BLaER1 treated with 17β-estradiol and CSF1 and Interleukin-3, amounts not matched to agents 10 nM and 100 nM (cell line): Measurements from ENCODE around the gene PTPRCAP.
A peak's percentile ranks its signal among the peaks of the same experiment; 100 is the strongest.
"Not testable (repeated sequence)": the region's sequence is repeated elsewhere in the genome, so short reads cannot be mapped to it uniquely, and the experiment has no call there.

ENCODE experiments used
- H3K27ac ChIP-seq, 11 experiments: shearing (Covaris generic); formaldehyde crosslinking; 2 replicates each; pipeline ENCODE4 v1.8.1; 2022
- H3K27me3 ChIP-seq, 11 experiments: shearing (Covaris generic); formaldehyde crosslinking; 2 replicates each; pipeline ENCODE4 v1.8.1; 2022
- H3K36me3 ChIP-seq, 11 experiments: shearing (Covaris generic); formaldehyde crosslinking; 2 replicates each; pipeline ENCODE4 v1.8.1; 2022
- H3K4me1 ChIP-seq, 10 experiments: shearing (Covaris generic); formaldehyde crosslinking; 2 replicates each; pipeline ENCODE4 v1.8.1; 2022
- H3K4me2 ChIP-seq, 11 experiments: shearing (Covaris generic); formaldehyde crosslinking; 2 replicates each; pipeline ENCODE4 v1.8.1; 2022
- H3K4me3 ChIP-seq, 10 experiments: shearing (Covaris generic); formaldehyde crosslinking; 2 replicates each; pipeline ENCODE4 v1.8.1; 2022
- H3K9ac ChIP-seq, 11 experiments: shearing (Covaris generic); formaldehyde crosslinking; 2 replicates each; pipeline ENCODE4 v1.8.1; 2022
- H3K9me3 ChIP-seq, 11 experiments: shearing (Covaris generic); formaldehyde crosslinking; replicated peaks in 1 of 11; 2 replicates each; pipeline ENCODE4 v1.8.1; 2022
- H4K20me1 ChIP-seq, 11 experiments: shearing (Covaris generic); formaldehyde crosslinking; 2 replicates each; pipeline ENCODE4 v1.8.1; 2022
- Cebpa-rat ChIP-seq, 11 experiments: shearing (Covaris generic); IDR thresholded peaks; 2 replicates each; pipeline ENCODE4 v1.8.1; 2022

Gene PTPRCAP

GRCh38 chr11:67429038-67429668 lies 8.3 kb downstream of the PTPRCAP start:
- H3K4me1 ChIP-seq, result peaks cover 28 to 67% (median 55%) of the 10 kb centered on the region in 10 experiments
- TF ChIP-seq Cebpa-rat (IDR thresholded peaks at IDR 0.05), result no peak
- H4K20me1 ChIP-seq, result peaks cover 0 to 51% (median 34%) of the 10 kb centered on the region in 11 experiments; a peak in 18 of 22 replicates
- no peaks in the 10 kb centered on the region for H3K9me3 ChIP-seq
- H3K4me2 ChIP-seq, result peak overlapping the region; percentile 79 to 98 (median 91)
- peaks cover 37 to 49% (median 44%) of the 10 kb centered on the region in 11 experiments for H3K36me3 ChIP-seq
- H3K4me3 ChIP-seq, result peak overlapping the region; percentile 79 to 99 (median 89)
- H3K9ac ChIP-seq, result peak overlapping the region; percentile 86 to 96 (median 90)
- H3K27ac ChIP-seq, result peak overlapping the region; percentile 63 to 88 (median 80); a peak in 19 of 22 replicates
- no peaks in the 10 kb centered on the region for H3K27me3 ChIP-seq

GRCh38 chr11:67428052-67429001 lies 9.2 kb downstream of the PTPRCAP start, which contains the start of gene RPS6KB2:
Gene RPS6KB2, plus strand, starts transcription at chr11:67428494. Its CDS starts 52 bp downstream, at chr11:67428546.
- Histone ChIP-seq H3K27ac (peak within 1 kb of the TSS; percentile 63 to 88 (median 80)), H3K4me2 (peak within 1 kb of the TSS; percentile 79 to 98 (median 91)), H3K4me3 (peak within 1 kb of the TSS; percentile 79 to 99 (median 89)), H3K36me3 (peaks cover 28 to 41% (median 36%) of the 10 kb centered on the region in 11 experiments), H3K9ac (peak within 1 kb of the TSS; percentile 86 to 96 (median 90)), H3K4me1 (peaks cover 28 to 61% (median 47%) of the 10 kb centered on the region in 10 experiments), H3K27me3 (no peaks in the 10 kb centered on the region), H4K20me1 (peaks cover 0 to 43% (median 26%) of the 10 kb centered on the region in 11 experiments; a peak in 17 of 22 replicates), H3K9me3 (no peaks in the 10 kb centered on the region)
- TF ChIP-seq Cebpa-rat (IDR thresholded peaks at IDR 0.05), result peak in 3 of 11 experiments; percentile 27 to 50 (median 34); a peak in 3 of 22 replicates

GRCh38 chr11:67427364-67427859 lies 10.1 kb downstream of the PTPRCAP start:
- peak overlapping the region; percentile 21 to 88 (median 80); a peak in 21 of 22 replicates for H3K27ac ChIP-seq
- H4K20me1 ChIP-seq, result peaks cover 0 to 34% (median 17%) of the 10 kb centered on the region in 11 experiments; a peak in 11 of 22 replicates
- H3K9me3 ChIP-seq, H3K27me3 ChIP-seq: not testable (repeated sequence)
- H3K4me1 ChIP-seq, result peaks cover 26 to 52% (median 39%) of the 10 kb centered on the region in 10 experiments
- H3K4me2 ChIP-seq, result peak overlapping the region; percentile 79 to 95 (median 89)
- H3K36me3 ChIP-seq, result peaks cover 19 to 32% (median 27%) of the 10 kb centered on the region in 11 experiments
- peak overlapping the region; percentile 86 to 96 (median 90) for H3K9ac ChIP-seq
- peak overlapping the region; percentile 79 to 99 (median 89) for H3K4me3 ChIP-seq

GRCh38 chr11:67423891-67424613 lies 13.4 kb downstream of the PTPRCAP start:
- peaks cover 33 to 52% (median 41%) of the 10 kb centered on the region in 10 experiments for H3K4me1 ChIP-seq
- no peak overlapping the region for H3K4me3 ChIP-seq
- H3K9ac ChIP-seq, result peak overlapping the region in 2 of 11 experiments; percentile 8 to 29; a peak in 2 of 22 replicates
- H4K20me1 ChIP-seq, result peaks cover 0 to 16% (median 2%) of the 10 kb centered on the region in 11 experiments; a peak in 9 of 22 replicates
- H3K4me2 ChIP-seq, result peak overlapping the region in 8 of 11 experiments; percentile 7 to 48 (median 36); a peak in 7 of 22 replicates
- no peaks in the 10 kb centered on the region for H3K9me3 ChIP-seq
- H3K36me3 ChIP-seq, result no peaks in the 10 kb centered on the region
- peak overlapping the region in 1 of 11 experiments; percentile 22; a peak in 1 of 22 replicates for H3K27ac ChIP-seq
- no peak for TF ChIP-seq Cebpa-rat (IDR thresholded peaks at IDR 0.05)
- H3K27me3 ChIP-seq, result peaks cover 0 to 5% (median 0%) of the 10 kb centered on the region in 11 experiments; a peak in 1 of 22 replicates

- Histone ChIP-seq H3K27ac (no peak overlapping the region), H3K9me3 (no peaks in the 10 kb centered on the region), H4K20me1 (peaks cover 0 to 19% (median 0%) of the 10 kb centered on the region in 11 experiments; a peak in 8 of 22 replicates), H3K4me1 (peaks cover 36 to 55% (median 45%) of the 10 kb centered on the region in 10 experiments), H3K36me3 (no peaks in the 10 kb centered on the region), H3K4me3 (no peak overlapping the region), H3K27me3 (peaks cover 0 to 7% (median 0%) of the 10 kb centered on the region in 11 experiments; a peak in 2 of 22 replicates), H3K4me2 (no peak overlapping the region), H3K9ac (no peak overlapping the region)
- no peak for TF ChIP-seq Cebpa-rat (IDR thresholded peaks at IDR 0.05)
Observed at GRCh38 chr11:67423466-67423865, 14.0 kb downstream of the PTPRCAP start.

GRCh38 chr11:67422891-67423290 lies 14.6 kb downstream of the PTPRCAP start:
- no peak overlapping the region for H3K4me3 ChIP-seq
- no peak overlapping the region for H3K27ac ChIP-seq
- H3K9me3 ChIP-seq, result no peaks in the 10 kb centered on the region
- peaks cover 0 to 25% (median 0%) of the 10 kb centered on the region in 11 experiments; a peak in 8 of 22 replicates for H4K20me1 ChIP-seq
- peaks cover 0 to 13% (median 0%) of the 10 kb centered on the region in 11 experiments; a peak in 2 of 22 replicates for H3K27me3 ChIP-seq
- H3K9ac ChIP-seq, result no peak overlapping the region
- no peak overlapping the region for H3K4me2 ChIP-seq
- TF ChIP-seq Cebpa-rat (IDR thresholded peaks at IDR 0.05), result no peak
- H3K4me1 ChIP-seq, result peaks cover 41 to 61% (median 50%) of the 10 kb centered on the region in 10 experiments
- H3K36me3 ChIP-seq, result no peaks in the 10 kb centered on the region

- H3K27ac ChIP-seq, result no peak overlapping the region
- H3K27me3 ChIP-seq, result peaks cover 0 to 23% (median 0%) of the 10 kb centered on the region in 11 experiments; a peak in 3 of 22 replicates
- H3K4me3 ChIP-seq, result peak overlapping the region in 4 of 10 experiments; percentile 62 to 75 (median 68); a peak in 6 of 20 replicates
Observed at GRCh38 chr11:67421430-67422031, 16.0 kb downstream of the PTPRCAP start.

More at GRCh38 chr11:67421430-67422031, 16.0 kb downstream of the PTPRCAP start:
- Histone ChIP-seq H3K4me1 (peaks cover 48 to 66% (median 56%) of the 10 kb centered on the region in 10 experiments), H3K9ac (no peak overlapping the region), H3K9me3 (no peaks in the 10 kb centered on the region), H4K20me1 (peaks cover 0 to 35% (median 0%) of the 10 kb centered on the region in 11 experiments; a peak in 9 of 22 replicates), H3K36me3 (no peaks in the 10 kb centered on the region), H3K4me2 (peak overlapping the region in 10 of 11 experiments; percentile 8 to 100 (median 96); a peak in 16 of 22 replicates)
- TF ChIP-seq Cebpa-rat (IDR thresholded peaks at IDR 0.05), result no peak
